GM13977 (cell line): Measurements from ENCODE around the gene RYR3.

Source experiments
- DNase-seq: peaks from one replicate; pipeline ENCODE4 v3.0.0; 2012; ENCODE audit warnings: low spot score
- in situ Hi-C: fragments of 300-500 bp; cut with MboI; formaldehyde crosslinking; loops from one replicate; pipeline ENCODE4 v1.12.0; 2022; ENCODE audit warnings: low sequenced_read_pairs, low pct_unique_long_range_greater_than_20kb, mixed read lengths, inconsistent platforms; ENCODE audit not compliant: unreplicated experiment
- TF ChIP-seq, protein P1 (sequence below): IDR thresholded peaks from 2 replicates; pipeline ENCODE4 v1.5.1; 2012; ENCODE audit warnings: mild to moderate bottlenecking, control low read depth; ENCODE audit not compliant: insufficient read depth; ENCODE audit errors: extremely low read depth, missing control alignments

The RYR3 gene

GRCh38 chr15:33825453-33825852, 514.7 kb downstream of the RYR3 start:
- TF ChIP-seq, protein P1, sequence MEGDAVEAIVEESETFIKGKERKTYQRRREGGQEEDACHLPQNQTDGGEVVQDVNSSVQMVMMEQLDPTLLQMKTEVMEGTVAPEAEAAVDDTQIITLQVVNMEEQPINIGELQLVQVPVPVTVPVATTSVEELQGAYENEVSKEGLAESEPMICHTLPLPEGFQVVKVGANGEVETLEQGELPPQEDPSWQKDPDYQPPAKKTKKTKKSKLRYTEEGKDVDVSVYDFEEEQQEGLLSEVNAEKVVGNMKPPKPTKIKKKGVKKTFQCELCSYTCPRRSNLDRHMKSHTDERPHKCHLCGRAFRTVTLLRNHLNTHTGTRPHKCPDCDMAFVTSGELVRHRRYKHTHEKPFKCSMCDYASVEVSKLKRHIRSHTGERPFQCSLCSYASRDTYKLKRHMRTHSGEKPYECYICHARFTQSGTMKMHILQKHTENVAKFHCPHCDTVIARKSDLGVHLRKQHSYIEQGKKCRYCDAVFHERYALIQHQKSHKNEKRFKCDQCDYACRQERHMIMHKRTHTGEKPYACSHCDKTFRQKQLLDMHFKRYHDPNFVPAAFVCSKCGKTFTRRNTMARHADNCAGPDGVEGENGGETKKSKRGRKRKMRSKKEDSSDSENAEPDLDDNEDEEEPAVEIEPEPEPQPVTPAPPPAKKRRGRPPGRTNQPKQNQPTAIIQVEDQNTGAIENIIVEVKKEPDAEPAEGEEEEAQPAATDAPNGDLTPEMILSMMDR: no peak
- in situ Hi-C loops: no loop called here
- DNase-seq: no peak

DNA sequence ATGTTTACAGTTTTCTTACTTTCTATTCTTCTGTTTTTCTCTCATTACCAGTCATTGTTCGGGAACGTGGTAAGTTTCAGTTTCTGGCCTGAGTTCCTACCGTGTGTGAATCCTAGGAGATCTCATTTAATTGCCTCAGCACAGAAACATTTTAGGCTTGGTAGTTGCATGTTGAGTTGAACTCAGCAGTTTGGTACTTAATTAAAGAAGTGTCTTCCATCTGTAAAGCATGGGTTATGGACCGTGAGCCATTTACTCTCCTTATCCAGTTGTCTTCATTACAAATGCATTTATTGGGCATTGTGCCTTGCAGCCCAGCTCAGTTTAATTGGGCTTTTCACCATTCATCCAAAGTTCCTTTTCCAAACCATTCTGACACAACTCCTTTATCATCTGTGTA, 515.4 kb downstream of the RYR3 start:
- TF ChIP-seq, protein P1: no peak
- DNase-seq: no peak
- in situ Hi-C loops: no loop called here

- in situ Hi-C loops: no loop called here
- TF ChIP-seq, protein P1: no peak
- DNase-seq: no peak
These were observed 519.6 kb downstream of the RYR3 start for GRCh38 chr15:33830351-33830750.

DNA sequence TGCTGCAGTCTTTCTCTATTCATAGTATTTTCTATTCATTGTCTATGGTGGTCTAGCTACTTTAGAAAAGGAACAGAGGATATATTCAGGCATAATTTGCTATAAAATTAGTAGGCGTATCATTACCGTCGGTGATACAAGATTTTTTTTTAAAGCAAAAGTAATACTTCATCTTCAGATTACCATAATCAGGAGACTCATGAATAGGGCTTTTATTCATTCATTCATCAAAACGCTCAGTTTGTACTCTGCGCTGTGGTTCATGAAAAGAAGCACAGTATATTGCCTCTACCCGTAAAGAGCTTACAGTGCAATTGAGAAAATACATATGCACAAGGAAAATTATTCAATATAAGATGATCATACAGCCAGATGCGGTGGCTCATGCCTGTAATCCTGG, 520.9 kb downstream of the RYR3 start:
- no peak for DNase-seq
- in situ Hi-C loops: no loop called here

DNA sequence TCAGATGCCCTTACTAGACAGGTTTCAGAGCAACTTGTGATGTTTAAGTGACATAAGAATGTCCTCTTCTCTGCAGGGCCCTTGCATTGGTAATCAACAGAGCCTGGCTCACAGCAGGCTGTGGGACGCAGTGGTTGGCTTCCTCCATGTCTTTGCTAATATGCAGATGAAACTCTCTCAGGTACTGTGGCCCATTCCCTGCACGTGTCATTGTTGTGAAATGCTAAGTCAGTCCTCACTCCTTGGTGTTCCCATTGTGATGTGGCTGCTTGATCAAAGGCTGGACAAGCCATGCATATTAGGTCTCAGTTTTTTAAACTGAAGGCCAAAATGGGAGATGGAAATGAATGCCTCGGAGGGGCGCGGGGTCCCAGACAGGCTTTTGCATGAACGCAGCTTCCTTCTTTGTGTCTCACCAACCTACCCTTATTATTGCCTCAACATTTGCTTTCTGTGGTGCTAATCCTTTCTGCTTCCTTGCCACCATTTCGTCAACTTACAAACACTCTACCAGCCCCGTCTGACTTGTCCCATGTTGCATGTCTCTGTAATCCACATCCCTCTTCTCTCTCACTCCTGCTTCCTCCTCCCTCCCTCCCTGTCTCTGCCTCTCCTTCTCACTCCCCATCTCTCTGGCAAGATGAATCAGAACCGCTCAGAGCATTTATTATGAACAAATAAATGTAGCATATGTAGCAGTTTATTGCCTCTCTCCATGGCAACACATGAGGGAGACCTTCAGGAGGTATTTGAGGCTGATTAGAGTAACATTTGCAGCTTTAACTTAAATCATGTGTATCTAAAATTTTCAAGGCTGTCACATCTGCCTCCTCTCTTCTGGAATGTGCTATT, 524.4 kb downstream of the RYR3 start:
- TF ChIP-seq, protein P1: no peak
- DNase-seq: no peak
- in situ Hi-C loops: no loop called here

More for the DNA sequence above, 520.9 kb downstream of the RYR3 start:
- TF ChIP-seq, protein P1: no peak

GRCh38 chr15:33837294-33837693, 526.5 kb downstream of the RYR3 start:
- no peak for DNase-seq
- in situ Hi-C loops: no loop called here
- TF ChIP-seq, protein P1: no peak
